Activated CD4-positive, alpha-beta T cell treated with anti-CD3 and anti-CD28 coated beads, Interleukin-2, amount 10 ng/mL, durations not matched to agents 7 days and 5 days (primary cell): Measurements from ENCODE around the gene MT1M. TPM values are rescaled to one million over a fixed set of nuclear protein-coding genes. Genes with fewer than 3 reads are reported as not detected.

ENCODE experiments used
- CTCF ChIA-PET: fragments of 350-600 bp; sonication (Branson Sonifier 250); formaldehyde crosslinking; loops from one replicate; lab custom pipeline; 2021; ENCODE audit warnings: antibody characterized with exemption; lab: Charles Lee
- POLR2A ChIA-PET: fragments of 350-600 bp; sonication (Branson Sonifier 250); formaldehyde crosslinking; loops from one replicate; lab custom pipeline; 2021; ENCODE audit warnings: antibody characterized with exemption; lab: Charles Lee
- DNase-seq: peaks from one replicate; pipeline ENCODE4 v3.0.0-alpha.2; 2020
- H3K27ac Mint-ChIP-seq: one replicate; pipeline ENCODE4 v1.8.0; 2021; ENCODE audit warnings: mild to moderate bottlenecking, moderate library complexity, mixed read lengths
- H3K27me3 Mint-ChIP-seq: one replicate; pipeline ENCODE4 v1.8.0; 2021; ENCODE audit warnings: mixed read lengths
- H3K36me3 Mint-ChIP-seq: one replicate; pipeline ENCODE4 v1.8.0; 2021; ENCODE audit warnings: low read depth, mixed read lengths
- H3K4me1 Mint-ChIP-seq: one replicate; pipeline ENCODE4 v1.8.0; 2021; ENCODE audit warnings: mixed read lengths
- H3K4me3 Mint-ChIP-seq: one replicate; pipeline ENCODE4 v1.8.0; 2021; ENCODE audit warnings: mild to moderate bottlenecking, moderate library complexity, mixed read lengths
- H3K9me3 Mint-ChIP-seq: one replicate; pipeline ENCODE4 v1.8.0; 2021; ENCODE audit warnings: mixed read lengths
- total RNA-seq, 2 experiments: library from RNA; stranded (reverse); gene quantifications; one replicate each; pipeline ENCODE4 v1.2.3, GENCODE V29; 2021

The MT1M gene
- total RNA-seq, 2 experiments from 2014 or later: not detected

GRCh38 chr16:56603589-56603988 is 28.9 kb upstream of the MT1M start:
- Mint-ChIP-seq H3K27me3 (peaks cover 14% of the 10 kb centered on the region), H3K27ac (no peak overlapping the region), H3K36me3 (no peaks in the 10 kb centered on the region), H3K9me3 (no peaks in the 10 kb centered on the region), H3K4me3 (no peak overlapping the region), H3K4me1 (peaks cover 29% of the 10 kb centered on the region)
- CTCF ChIA-PET: interaction anchor here (0.7 to 3.1 kb wide), 4 partner anchors 39 to 98 kb away, joined by 3 to 12 read pairs (median 4); no protein-coding TSS in a partner anchor
- peak; percentile 38 for DNase-seq
- POLR2A ChIA-PET: interaction anchor here (0.6 kb wide), 1 partner anchor 309 kb away, joined by 3 read pairs; no protein-coding TSS in a partner anchor

- DNase-seq: no peak
- CTCF ChIA-PET: interaction anchor here (0.6 to 3.1 kb wide), 8 partner anchors 9 to 403 kb away, joined by 3 to 12 read pairs (median 4); no protein-coding TSS in a partner anchor
- H3K4me3 Mint-ChIP-seq: no peak overlapping the region
- H3K27me3 Mint-ChIP-seq: peaks cover 14% of the 10 kb centered on the region
- no peak overlapping the region for H3K27ac Mint-ChIP-seq
- no peaks in the 10 kb centered on the region for H3K9me3 Mint-ChIP-seq
- POLR2A ChIA-PET: no interaction called here
- peaks cover 3% of the 10 kb centered on the region for H3K36me3 Mint-ChIP-seq
- peaks cover 33% of the 10 kb centered on the region for H3K4me1 Mint-ChIP-seq
Measured at GRCh38 chr16:56604966-56605365, 27.5 kb upstream of the MT1M start.

GRCh38 chr16:56605475-56605874 is 27.0 kb upstream of the MT1M start:
- peaks cover 3% of the 10 kb centered on the region for H3K36me3 Mint-ChIP-seq
- peaks cover 9% of the 10 kb centered on the region for H3K27me3 Mint-ChIP-seq
- no peak for DNase-seq
- CTCF ChIA-PET: interaction anchor here (0.6 to 3.1 kb wide), 8 partner anchors 8 to 402 kb away, joined by 3 to 12 read pairs (median 4); no protein-coding TSS in a partner anchor
- POLR2A ChIA-PET: no interaction called here
- H3K4me1 Mint-ChIP-seq: peaks cover 35% of the 10 kb centered on the region
- no peak overlapping the region for H3K4me3 Mint-ChIP-seq
- no peaks in the 10 kb centered on the region for H3K9me3 Mint-ChIP-seq
- H3K27ac Mint-ChIP-seq: no peak overlapping the region

GRCh38 chr16:56606071-56606475 is 26.4 kb upstream of the MT1M start:
- DNase-seq: no peak
- ChIA-PET CTCF (interaction anchor here (1.2 to 3.1 kb wide), 5 partner anchors 14 to 110 kb away, joined by 3 to 12 read pairs (median 4); no protein-coding TSS in a partner anchor), POLR2A (no interaction called here)
- Mint-ChIP-seq H3K9me3 (no peaks in the 10 kb centered on the region), H3K4me1 (peaks cover 39% of the 10 kb centered on the region), H3K27me3 (peaks cover 7% of the 10 kb centered on the region), H3K36me3 (peaks cover 3% of the 10 kb centered on the region), H3K4me3 (no peak overlapping the region), H3K27ac (no peak overlapping the region)

- Mint-ChIP-seq H3K36me3 (peaks cover 3% of the 10 kb centered on the region), H3K4me1 (peaks cover 44% of the 10 kb centered on the region)
- CTCF ChIA-PET: interaction anchor here (1.2 to 2.1 kb wide), 4 partner anchors 15 to 43 kb away, joined by 3 to 7 read pairs (median 4); no protein-coding TSS in a partner anchor
Measured at GRCh38 chr16:56606476-56607108, 25.9 kb upstream of the MT1M start.

GRCh38 chr16:56607109-56607618 is 25.3 kb upstream of the MT1M start:
- Mint-ChIP-seq H3K4me1 (peaks cover 47% of the 10 kb centered on the region), H3K36me3 (peaks cover 3% of the 10 kb centered on the region), H3K4me3 (peak overlapping the region; percentile 12), H3K9me3 (no peaks in the 10 kb centered on the region), H3K27me3 (peaks cover 1% of the 10 kb centered on the region), H3K27ac (peak overlapping the region; percentile 91)
- ChIA-PET POLR2A (no interaction called here), CTCF (interaction anchor here (1.2 to 2.1 kb wide), 5 partner anchors 15 to 44 kb away, joined by 3 to 7 read pairs (median 4); no protein-coding TSS in a partner anchor)
- peak; percentile 38 for DNase-seq

More at GRCh38 chr16:56606476-56607108, 25.9 kb upstream of the MT1M start:
- Mint-ChIP-seq H3K27me3 (peaks cover 6% of the 10 kb centered on the region), H3K27ac (peak overlapping the region; percentile 91), H3K4me3 (no peak overlapping the region), H3K9me3 (no peaks in the 10 kb centered on the region)
- POLR2A ChIA-PET: no interaction called here
- DNase-seq: no peak

GRCh38 chr16:56607675-56608042 is 24.8 kb upstream of the MT1M start:
- H3K4me1 Mint-ChIP-seq: peaks cover 49% of the 10 kb centered on the region
- DNase-seq: no peak
- ChIA-PET CTCF (interaction anchor here (1.2 to 1.7 kb wide), 3 partner anchors 16 to 37 kb away, joined by 3 to 6 read pairs (median 4); no protein-coding TSS in a partner anchor), POLR2A (no interaction called here)
- no peaks in the 10 kb centered on the region for H3K27me3 Mint-ChIP-seq
- peaks cover 3% of the 10 kb centered on the region for H3K36me3 Mint-ChIP-seq
- peak overlapping the region; percentile 91 for H3K27ac Mint-ChIP-seq
- H3K9me3 Mint-ChIP-seq: no peaks in the 10 kb centered on the region
- H3K4me3 Mint-ChIP-seq: peak overlapping the region; percentile 92

- peak within 1 kb of the TSS; percentile 96 for H3K27ac Mint-ChIP-seq
- CTCF ChIA-PET: interaction anchor here (0.7 to 1.7 kb wide), 6 partner anchors 10 to 93 kb away, joined by 3 to 6 read pairs (median 3); no protein-coding TSS in a partner anchor
- DNase-seq: peak; percentile 93
- peak within 1 kb of the TSS; percentile 92 for H3K4me3 Mint-ChIP-seq
- H3K9me3 Mint-ChIP-seq: no peaks in the 10 kb centered on the region
- H3K36me3 Mint-ChIP-seq: peaks cover 3% of the 10 kb centered on the region
- H3K4me1 Mint-ChIP-seq: peaks cover 49% of the 10 kb centered on the region
- POLR2A ChIA-PET: interaction anchor here (1.0 kb wide), 1 partner anchor 18 kb away, joined by 3 read pairs; the partner anchor contains the start of gene MT1E
- H3K27me3 Mint-ChIP-seq: no peaks in the 10 kb centered on the region
Measured at GRCh38 chr16:56608043-56608875, 24.2 kb upstream of the MT1M start, which contains the start of gene MT2A. Gene MT2A, plus strand, starts transcription at chr16:56608584. Its CDS starts 72 bp downstream, at chr16:56608656.

- peak overlapping the region; percentile 96 for H3K27ac Mint-ChIP-seq
- peaks cover 3% of the 10 kb centered on the region for H3K36me3 Mint-ChIP-seq
- peak overlapping the region; percentile 92 for H3K4me3 Mint-ChIP-seq
- CTCF ChIA-PET: interaction anchor here (1.0 to 1.7 kb wide), 6 partner anchors 9 to 92 kb away, joined by 3 to 6 read pairs (median 5); no protein-coding TSS in a partner anchor
- no peaks in the 10 kb centered on the region for H3K27me3 Mint-ChIP-seq
- H3K4me1 Mint-ChIP-seq: peaks cover 50% of the 10 kb centered on the region
- POLR2A ChIA-PET: interaction anchor here (1.0 kb wide), 1 partner anchor 17 kb away, joined by 3 read pairs; the partner anchor contains the start of gene MT1E
- H3K9me3 Mint-ChIP-seq: no peaks in the 10 kb centered on the region
- no peak for DNase-seq
Measured at GRCh38 chr16:56608876-56609462, 23.5 kb upstream of the MT1M start.

GRCh38 chr16:56609463-56609921 is 23.0 kb upstream of the MT1M start:
- Mint-ChIP-seq H3K4me1 (peaks cover 55% of the 10 kb centered on the region), H3K27ac (peak overlapping the region; percentile 96), H3K36me3 (peaks cover 3% of the 10 kb centered on the region), H3K9me3 (no peaks in the 10 kb centered on the region), H3K4me3 (peak overlapping the region; percentile 92), H3K27me3 (no peaks in the 10 kb centered on the region)
- peak; percentile 90 for DNase-seq
- ChIA-PET CTCF (interaction anchor here (1.4 to 1.6 kb wide), 2 partner anchors 9 to 92 kb away, joined by 5 to 6 read pairs; no protein-coding TSS in a partner anchor), POLR2A (interaction anchor here (1.0 kb wide), 1 partner anchor 16 kb away, joined by 3 read pairs; the partner anchor contains the start of gene MT1E)

- peak; percentile 62 for DNase-seq
- Mint-ChIP-seq H3K27me3 (no peaks in the 10 kb centered on the region), H3K9me3 (no peaks in the 10 kb centered on the region), H3K27ac (peak overlapping the region; percentile 96), H3K4me1 (peaks cover 61% of the 10 kb centered on the region), H3K4me3 (peak overlapping the region; percentile 92), H3K36me3 (peaks cover 3% of the 10 kb centered on the region)
- CTCF ChIA-PET: interaction anchor here (1.1 to 1.6 kb wide), 3 partner anchors 10 to 91 kb away, joined by 3 to 6 read pairs (median 5); no protein-coding TSS in a partner anchor
- POLR2A ChIA-PET: interaction anchor here (1.0 kb wide), 1 partner anchor 16 kb away, joined by 3 read pairs; the partner anchor contains the start of gene MT1E
Measured at GRCh38 chr16:56610017-56610608, 22.3 kb upstream of the MT1M start.
